Bronchial epithelial cell (primary cell): Measurements from ENCODE around the gene SIK3. TPM values are rescaled to one million over a fixed set of nuclear protein-coding genes. Genes with fewer than 3 reads are reported as not detected.
A peak's percentile ranks its signal among the peaks of the same experiment; 100 is the strongest.

ENCODE experiments used
- DNase-seq: peaks from one replicate; pipeline ENCODE4 v3.0.0-alpha.2; 2010; ENCODE audit warnings: low read depth
- FAIRE-seq: peaks from 2 replicates; lab custom pipeline; 2011; peaks lifted over from hg19 to GRCh38; lab: Jason Lieb, UNC
- H3K27me3 ChIP-seq: 2 replicates; pipeline ENCODE4 v1.5.1; 2011; ENCODE audit warnings: low read length; ENCODE audit not compliant: control insufficient read depth, insufficient read depth
- H3K36me3 ChIP-seq: 2 replicates; pipeline ENCODE4 v1.5.1; 2011; ENCODE audit warnings: low read length; ENCODE audit not compliant: control insufficient read depth, insufficient read depth
- H3K4me3 ChIP-seq: 2 replicates; pipeline ENCODE4 v1.5.1; 2011; ENCODE audit warnings: mild to moderate bottlenecking, low read depth, low read length, control low read depth
- total RNA-seq: library from RNA; depleted of rRNA; stranded (reverse); fragments of >200 nt; gene quantifications from 2 replicates; pipeline ENCODE4 v1.2.1, GENCODE V29; 2014
- TF ChIP-seq, protein P1 (sequence below): IDR thresholded peaks from 2 replicates; pipeline ENCODE4 v1.5.1; 2011; ENCODE audit warnings: mild to moderate bottlenecking, moderate library complexity, low read length, control low read depth, inconsistent platforms; ENCODE audit not compliant: insufficient read depth, severe bottlenecking

Gene SIK3
- total RNA-seq, 1 donor from 2014 or later: 6.8 TPM

- no peaks in the 10 kb centered on the region for H3K36me3 ChIP-seq
- TF ChIP-seq, protein P1, sequence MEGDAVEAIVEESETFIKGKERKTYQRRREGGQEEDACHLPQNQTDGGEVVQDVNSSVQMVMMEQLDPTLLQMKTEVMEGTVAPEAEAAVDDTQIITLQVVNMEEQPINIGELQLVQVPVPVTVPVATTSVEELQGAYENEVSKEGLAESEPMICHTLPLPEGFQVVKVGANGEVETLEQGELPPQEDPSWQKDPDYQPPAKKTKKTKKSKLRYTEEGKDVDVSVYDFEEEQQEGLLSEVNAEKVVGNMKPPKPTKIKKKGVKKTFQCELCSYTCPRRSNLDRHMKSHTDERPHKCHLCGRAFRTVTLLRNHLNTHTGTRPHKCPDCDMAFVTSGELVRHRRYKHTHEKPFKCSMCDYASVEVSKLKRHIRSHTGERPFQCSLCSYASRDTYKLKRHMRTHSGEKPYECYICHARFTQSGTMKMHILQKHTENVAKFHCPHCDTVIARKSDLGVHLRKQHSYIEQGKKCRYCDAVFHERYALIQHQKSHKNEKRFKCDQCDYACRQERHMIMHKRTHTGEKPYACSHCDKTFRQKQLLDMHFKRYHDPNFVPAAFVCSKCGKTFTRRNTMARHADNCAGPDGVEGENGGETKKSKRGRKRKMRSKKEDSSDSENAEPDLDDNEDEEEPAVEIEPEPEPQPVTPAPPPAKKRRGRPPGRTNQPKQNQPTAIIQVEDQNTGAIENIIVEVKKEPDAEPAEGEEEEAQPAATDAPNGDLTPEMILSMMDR: no peak
- no peaks in the 10 kb centered on the region for H3K27me3 ChIP-seq
- DNase-seq: no peak
- no peak for FAIRE-seq
- H3K4me3 ChIP-seq: no peak overlapping the region
Observed at GRCh38 chr11:116994195-116994594, 104.0 kb downstream of the SIK3 start.

DNA sequence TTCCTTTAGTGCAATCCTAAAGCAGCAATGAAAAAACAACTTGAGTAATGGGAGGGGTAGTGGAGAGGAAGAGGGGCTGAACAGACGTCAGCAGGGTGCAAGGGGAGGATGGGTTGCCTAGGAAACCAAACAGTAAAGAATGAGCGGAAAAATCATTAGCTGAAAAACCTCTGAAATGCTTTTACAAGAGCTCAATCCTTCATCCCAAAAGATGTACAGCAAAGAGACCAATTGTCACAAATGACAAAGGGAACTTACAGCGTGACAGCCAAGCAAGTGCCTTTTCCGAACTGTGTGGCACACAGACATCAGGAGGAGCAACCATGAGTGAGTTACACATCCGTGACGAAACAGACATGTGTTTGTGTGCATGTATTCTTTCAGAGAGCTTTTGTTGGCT is 104.6 kb downstream of the SIK3 start:
- Histone ChIP-seq H3K4me3 (no peak overlapping the region), H3K27me3 (no peaks in the 10 kb centered on the region), H3K36me3 (no peaks in the 10 kb centered on the region)
- FAIRE-seq (no peak), DNase-seq (no peak)
- TF ChIP-seq, protein P1: no peak

- no peak for FAIRE-seq
- Histone ChIP-seq H3K4me3 (no peak overlapping the region), H3K27me3 (no peaks in the 10 kb centered on the region), H3K36me3 (no peaks in the 10 kb centered on the region)
- DNase-seq: no peak
- TF ChIP-seq, protein P1: no peak
Observed at GRCh38 chr11:116991491-116991890, 106.7 kb downstream of the SIK3 start.

GRCh38 chr11:116990811-116991210 is 107.4 kb downstream of the SIK3 start:
- H3K4me3 ChIP-seq: no peak overlapping the region
- TF ChIP-seq, protein P1: no peak

GRCh38 chr11:116990061-116990473 is 108.2 kb downstream of the SIK3 start:
- TF ChIP-seq, protein P1: no peak
- peak; percentile 76 for DNase-seq
- FAIRE-seq: no peak
- no peaks in the 10 kb centered on the region for H3K36me3 ChIP-seq
- H3K4me3 ChIP-seq: no peak overlapping the region
- H3K27me3 ChIP-seq: no peaks in the 10 kb centered on the region

More at GRCh38 chr11:116990811-116991210, 107.4 kb downstream of the SIK3 start:
- H3K27me3 ChIP-seq: no peaks in the 10 kb centered on the region
- DNase-seq (no peak), FAIRE-seq (no peak)
- H3K36me3 ChIP-seq: no peaks in the 10 kb centered on the region

- DNase-seq (no peak), FAIRE-seq (no peak)
- TF ChIP-seq, protein P1: no peak
- Histone ChIP-seq H3K27me3 (no peaks in the 10 kb centered on the region), H3K36me3 (no peaks in the 10 kb centered on the region), H3K4me3 (no peak overlapping the region)
Observed at GRCh38 chr11:116989184-116989583, 109.0 kb downstream of the SIK3 start.
